Tibial artery (tissue), 4 donors: ENCODE data around the gene EMX1.

ENCODE experiments used
- DNase-seq, 2 donors: peaks; one replicate each; pipeline ENCODE4 v3.0.0-alpha.2; 2019
- H3K27ac ChIP-seq, 2 donors: fragments of 200-600 bp; sonication (generic) in 1 of 2; 1 replicate in 1 of 2; 2 replicates in 1 of 2; pipeline ENCODE4 v1.5.1; 2018 to 2019; ENCODE audit warnings: mild to moderate bottlenecking in 1 of 2
- H3K27me3 ChIP-seq, 2 donors: fragments of 200-600 bp; sonication (generic) in 1 of 2; one replicate each; pipeline versions ENCODE4 v1.5.1 to v1.6.0; 2016 to 2019
- H3K36me3 ChIP-seq, 3 donors: fragments of 200-600 bp; sonication (generic) in 2 of 3; one replicate each; pipeline ENCODE4 v1.5.1; 2016 to 2019; ENCODE audit warnings: mild to moderate bottlenecking in 2 of 3
- H3K4me1 ChIP-seq, 4 donors: fragments of 200-600 bp; sonication (generic) in 2 of 4; 1 replicate in 3 of 4; 2 replicates in 1 of 4; pipeline ENCODE4 v1.5.1; 2016 to 2019
- H3K4me3 ChIP-seq, 2 donors: fragments of 200-600 bp; sonication (generic) in 1 of 2; 1 replicate in 1 of 2; 2 replicates in 1 of 2; pipeline ENCODE4 v1.5.1; 2018 to 2019; ENCODE audit warnings: mild to moderate bottlenecking in 2 of 2
- H3K9me3 ChIP-seq, 3 donors: fragments of 200-600 bp; sonication (generic) in 1 of 3; one replicate each; pipeline ENCODE4 v1.5.1; 2016 to 2019
- intact Hi-C: fragments of 100-400 bp; cut with DNase I; formaldehyde crosslinking; loops from one replicate; pipeline ENCODE4 v1.15.0; 2023; ENCODE audit warnings: low total_unique reads
- TF ChIP-seq, protein P1 (sequence below), 2 experiments: fragments of 200-600 bp in 1 of 2; fragments of 450-650 bp in 1 of 2; IDR thresholded peaks; one replicate each; pipeline ENCODE4 v1.5.1; 2017 to 2019; ENCODE audit warnings: antibody characterized with exemption in 2 of 2, mild to moderate bottlenecking in 1 of 2, moderate library complexity in 1 of 2

Gene EMX1

GRCh38 chr2:72972352-72973136 lies 55.2 kb downstream of the EMX1 start:
- no peaks in the 10 kb centered on the region for H3K27me3 ChIP-seq
- H3K27ac ChIP-seq, result no peak overlapping the region
- no peaks in the 10 kb centered on the region for H3K9me3 ChIP-seq
- DNase-seq, result no peak
- no peaks in the 10 kb centered on the region for H3K4me1 ChIP-seq
- TF ChIP-seq, protein P1, sequence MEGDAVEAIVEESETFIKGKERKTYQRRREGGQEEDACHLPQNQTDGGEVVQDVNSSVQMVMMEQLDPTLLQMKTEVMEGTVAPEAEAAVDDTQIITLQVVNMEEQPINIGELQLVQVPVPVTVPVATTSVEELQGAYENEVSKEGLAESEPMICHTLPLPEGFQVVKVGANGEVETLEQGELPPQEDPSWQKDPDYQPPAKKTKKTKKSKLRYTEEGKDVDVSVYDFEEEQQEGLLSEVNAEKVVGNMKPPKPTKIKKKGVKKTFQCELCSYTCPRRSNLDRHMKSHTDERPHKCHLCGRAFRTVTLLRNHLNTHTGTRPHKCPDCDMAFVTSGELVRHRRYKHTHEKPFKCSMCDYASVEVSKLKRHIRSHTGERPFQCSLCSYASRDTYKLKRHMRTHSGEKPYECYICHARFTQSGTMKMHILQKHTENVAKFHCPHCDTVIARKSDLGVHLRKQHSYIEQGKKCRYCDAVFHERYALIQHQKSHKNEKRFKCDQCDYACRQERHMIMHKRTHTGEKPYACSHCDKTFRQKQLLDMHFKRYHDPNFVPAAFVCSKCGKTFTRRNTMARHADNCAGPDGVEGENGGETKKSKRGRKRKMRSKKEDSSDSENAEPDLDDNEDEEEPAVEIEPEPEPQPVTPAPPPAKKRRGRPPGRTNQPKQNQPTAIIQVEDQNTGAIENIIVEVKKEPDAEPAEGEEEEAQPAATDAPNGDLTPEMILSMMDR (IDR thresholded peaks at IDR 0.05), result no peak
- peaks cover 0 to 11% (median 0%) of the 10 kb centered on the region in 3 donors for H3K36me3 ChIP-seq
- intact Hi-C loops, result no loop called here
- no peak overlapping the region for H3K4me3 ChIP-seq

DNA sequence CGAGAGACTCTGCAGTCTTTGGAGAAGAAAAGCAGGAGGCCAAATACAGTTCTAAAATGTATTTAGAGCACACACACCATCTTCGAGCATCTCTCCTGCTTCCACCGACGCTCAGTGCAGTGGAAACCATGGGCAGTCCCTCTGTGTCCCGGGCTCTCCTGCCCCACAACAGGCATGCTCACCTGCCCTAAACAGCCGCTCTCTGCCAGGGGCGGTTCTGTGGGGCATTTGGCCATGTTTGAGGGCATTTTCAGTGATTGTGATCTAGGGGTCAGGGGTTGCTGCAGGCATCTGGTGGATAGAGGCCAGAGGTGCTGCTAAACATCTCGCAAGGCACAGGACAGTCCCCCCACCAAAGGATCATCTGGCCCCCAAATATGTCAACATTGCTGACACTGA lies 55.8 kb downstream of the EMX1 start:
- Histone ChIP-seq H3K27me3 (no peaks in the 10 kb centered on the region), H3K9me3 (no peaks in the 10 kb centered on the region), H3K4me3 (no peak overlapping the region), H3K4me1 (no peaks in the 10 kb centered on the region), H3K27ac (no peak overlapping the region), H3K36me3 (peaks cover 0 to 11% (median 0%) of the 10 kb centered on the region in 3 donors)
- DNase-seq, result no peak
- TF ChIP-seq, protein P1 (IDR thresholded peaks at IDR 0.05), result no peak
- intact Hi-C loops, result no loop called here

DNA sequence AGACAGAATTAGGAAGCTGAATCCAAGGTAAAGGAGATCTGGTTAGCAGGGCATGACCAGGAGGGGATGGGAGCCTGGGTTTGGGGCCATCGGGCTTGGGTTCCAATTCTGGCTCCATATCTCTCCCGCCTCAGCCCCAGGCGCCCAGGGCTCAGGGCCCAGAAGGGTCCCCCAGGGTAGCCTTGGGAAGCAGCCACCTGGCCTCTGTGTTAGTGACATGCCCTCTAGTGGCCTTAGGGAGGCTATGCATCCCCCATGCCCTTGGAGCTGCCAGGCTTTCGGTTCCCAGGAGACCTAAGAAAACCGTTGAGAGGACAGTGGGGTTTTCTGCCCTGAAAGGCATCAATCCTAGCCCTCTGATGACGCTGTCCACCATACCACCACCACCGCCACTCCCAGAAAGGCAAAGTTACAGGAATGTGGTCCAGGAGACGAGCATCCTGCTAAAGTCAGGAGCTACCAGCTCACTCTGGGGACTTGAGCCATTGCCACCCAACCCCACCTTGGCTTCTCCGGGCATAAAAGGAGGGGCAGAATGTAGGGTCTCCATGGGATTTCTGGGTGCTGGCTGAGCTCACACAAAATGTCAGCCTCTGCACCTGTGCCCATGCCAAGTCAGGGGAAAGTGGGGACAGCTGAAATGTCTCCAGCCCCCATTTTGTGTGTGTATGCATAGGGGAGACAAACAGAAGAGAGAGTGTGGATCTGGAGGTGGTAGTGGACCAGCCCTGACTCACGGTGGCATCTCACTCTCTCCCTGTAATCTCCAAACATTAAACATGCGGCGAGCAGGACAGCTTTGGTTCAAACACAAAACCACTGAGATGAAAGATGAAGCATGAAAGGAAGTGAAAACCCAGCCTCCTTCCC lies 56.5 kb downstream of the EMX1 start:
- no peak overlapping the region for H3K4me3 ChIP-seq
- peaks cover 0 to 11% (median 0%) of the 10 kb centered on the region in 3 donors for H3K36me3 ChIP-seq
- DNase-seq, result no peak
- no peak overlapping the region for H3K27ac ChIP-seq
- intact Hi-C loops, result no loop called here
- no peaks in the 10 kb centered on the region for H3K9me3 ChIP-seq
- H3K4me1 ChIP-seq, result no peaks in the 10 kb centered on the region
- H3K27me3 ChIP-seq, result no peaks in the 10 kb centered on the region
- TF ChIP-seq, protein P1 (IDR thresholded peaks at IDR 0.05), result peak; percentile 48 to 64

DNA sequence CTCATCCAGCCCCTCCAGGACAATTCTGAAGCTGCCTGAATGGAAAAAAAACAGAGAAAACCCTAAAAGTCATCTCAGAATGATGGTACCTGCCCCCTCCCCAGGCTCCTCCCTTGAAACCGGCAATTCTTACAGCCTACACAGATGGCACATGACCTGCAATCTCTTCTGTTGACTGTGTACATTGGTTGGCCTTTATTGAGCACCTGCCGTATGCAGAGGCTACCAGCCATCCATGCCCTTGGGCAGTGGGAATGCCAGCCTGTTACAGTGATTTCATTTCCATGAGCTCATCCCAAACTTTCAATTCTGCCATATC lies 57.1 kb downstream of the EMX1 start:
- H3K27me3 ChIP-seq, result no peaks in the 10 kb centered on the region
- H3K36me3 ChIP-seq, result peaks cover 0 to 11% (median 0%) of the 10 kb centered on the region in 3 donors
- DNase-seq, result no peak
- no peaks in the 10 kb centered on the region for H3K4me1 ChIP-seq
- H3K27ac ChIP-seq, result no peak overlapping the region
- TF ChIP-seq, protein P1 (IDR thresholded peaks at IDR 0.05), result no peak
- H3K4me3 ChIP-seq, result no peak overlapping the region
- no peaks in the 10 kb centered on the region for H3K9me3 ChIP-seq
- intact Hi-C loops, result no loop called here

GRCh38 chr2:72975017-72975416 lies 57.7 kb downstream of the EMX1 start:
- TF ChIP-seq, protein P1 (IDR thresholded peaks at IDR 0.05), result no peak
- Histone ChIP-seq H3K4me1 (no peaks in the 10 kb centered on the region), H3K27me3 (no peaks in the 10 kb centered on the region), H3K4me3 (no peak overlapping the region), H3K27ac (no peak overlapping the region), H3K36me3 (peaks cover 0 to 11% (median 0%) of the 10 kb centered on the region in 3 donors), H3K9me3 (no peaks in the 10 kb centered on the region)
- no peak for DNase-seq
- intact Hi-C loops, result no loop called here
